Endothelial cell of umbilical vein (primary cell): ENCODE measurements around the gene KDSR. TPM values are rescaled to one million over a fixed set of nuclear protein-coding genes. Genes with fewer than 3 reads are reported as not detected.

Experiments used
- BruUV-seq: library from RNA; stranded (reverse); fragments of 400-500 nt; replicated peaks from 2 replicates; lab custom pipeline; 2021; lab: Mats Ljungman, UMichigan
- CTCF ChIA-PET: fragments of 300-600, 350-600 bp; sonication (Branson Sonifier 250); formaldehyde crosslinking; loops from one replicate; lab custom pipeline; 2021; ENCODE audit warnings: antibody characterized with exemption, inconsistent platforms; lab: Charles Lee
- POLR2A ChIA-PET: fragments of 300-600, 350-600 bp; sonication (Branson Sonifier 250); formaldehyde crosslinking; loops from one replicate; lab custom pipeline; 2021; ENCODE audit warnings: antibody characterized with exemption, inconsistent platforms; lab: Charles Lee
- DNase-seq: peaks from one replicate; pipeline ENCODE4 v3.0.0-alpha.2; 2011; ENCODE audit warnings: low read depth, low spot score
- FAIRE-seq: peaks from 2 replicates; lab custom pipeline; 2011; peaks lifted over from hg19 to GRCh38; lab: Jason Lieb, UNC
- H2AFZ ChIP-seq: 2 replicates; pipeline ENCODE4 v1.6.0; 2012; ENCODE audit warnings: low read depth, low read length, control low read depth, inconsistent platforms
- H3K27ac ChIP-seq: 2 replicates; pipeline ENCODE4 v1.5.1; 2011; ENCODE audit warnings: low read depth, mild to moderate bottlenecking, control low read depth, low read length, moderate library complexity; ENCODE audit not compliant: insufficient read depth
- H3K27me3 ChIP-seq, 2 experiments: 2 replicates each; pipeline versions ENCODE4 v1.6.0 to v1.6.1; 2011; ENCODE audit warnings: low read length in 2 of 2, mixed read lengths in 1 of 2; ENCODE audit not compliant: control insufficient read depth in 2 of 2, insufficient read depth in 2 of 2
- H3K36me3 ChIP-seq, 2 experiments: 2 replicates in 1 of 2; 3 replicates in 1 of 2; pipeline ENCODE4 v1.5.1; 2011; ENCODE audit warnings: low read length in 2 of 2, mild to moderate bottlenecking in 1 of 2, moderate library complexity in 1 of 2; ENCODE audit not compliant: control insufficient read depth in 2 of 2, insufficient read depth in 2 of 2; ENCODE audit errors: extremely low read depth in 1 of 2
- H3K4me1 ChIP-seq: 3 replicates; pipeline ENCODE4 v1.5.1; 2011; ENCODE audit warnings: mild to moderate bottlenecking, low read length; ENCODE audit not compliant: control insufficient read depth, insufficient read depth; ENCODE audit errors: extremely low read depth
- H3K4me2 ChIP-seq: 2 replicates; pipeline ENCODE4 v1.6.1; 2011; ENCODE audit warnings: low read length, control low read depth, mixed read lengths; ENCODE audit not compliant: insufficient read depth
- H3K4me3 ChIP-seq, 3 experiments: fragments of 200-600 bp in 1 of 3; sonication (generic), shearing (Covaris generic) in 1 of 3; replicated peaks in 1 of 3; 2 replicates each; pipeline ENCODE4 v1.5.1; 2011 to 2016; ENCODE audit warnings: control low read depth in 3 of 3, low read length in 3 of 3, mild to moderate bottlenecking in 2 of 3, inconsistent platforms in 1 of 3, low read depth in 1 of 3, moderate library complexity in 1 of 3; ENCODE audit not compliant: insufficient read depth in 1 of 3
- H3K79me2 ChIP-seq: 2 replicates; pipeline ENCODE4 v1.6.0; 2012; ENCODE audit warnings: low read length, inconsistent platforms; ENCODE audit not compliant: control insufficient read depth, insufficient read depth
- H3K9ac ChIP-seq: replicated peaks from 2 replicates; pipeline ENCODE3; 2011; ENCODE audit warnings: low read length, control low read depth; ENCODE audit not compliant: insufficient read depth; ENCODE audit errors: extremely low read depth
- H3K9me1 ChIP-seq: replicated peaks from 3 replicates; pipeline ENCODE4 v1.6.0; 2011; ENCODE audit warnings: mild to moderate bottlenecking, low read length; ENCODE audit not compliant: control insufficient read depth, insufficient read depth; ENCODE audit errors: extremely low read depth
- H3K9me3 ChIP-seq: replicated peaks from 2 replicates; pipeline ENCODE4 v1.5.1; 2012; ENCODE audit warnings: low read length, inconsistent platforms; ENCODE audit not compliant: control insufficient read depth, insufficient read depth
- H4K20me1 ChIP-seq: replicated peaks from 2 replicates; pipeline ENCODE3; 2011; ENCODE audit warnings: mild to moderate bottlenecking, low read length; ENCODE audit not compliant: control insufficient read depth, insufficient read depth; ENCODE audit errors: extremely low read depth
- EZH2 ChIP-seq: IDR thresholded peaks from 2 replicates; pipeline ENCODE4 v1.6.1; 2012; ENCODE audit warnings: borderline replicate concordance, low read depth, mild to moderate bottlenecking, moderate library complexity, low read length, inconsistent platforms; ENCODE audit not compliant: severe bottlenecking
- GATA2 ChIP-seq: IDR thresholded peaks from 2 replicates; pipeline ENCODE4 v1.7.0; 2011; ENCODE audit warnings: low read depth, mild to moderate bottlenecking, moderate library complexity, mixed read lengths, low read length; ENCODE audit not compliant: insufficient read length, insufficient read depth
- JUN ChIP-seq: IDR thresholded peaks from 2 replicates; pipeline ENCODE4 v1.6.1; 2011; ENCODE audit warnings: borderline replicate concordance, low read depth; ENCODE audit not compliant: insufficient read length, insufficient read depth
- POLR2A ChIP-seq: IDR thresholded peaks from 2 replicates; pipeline ENCODE4 v1.6.1; 2012; ENCODE audit warnings: low read depth, mild to moderate bottlenecking, control low read depth, low read length
- POLR2AphosphoS5 ChIP-seq: IDR thresholded peaks from 2 replicates; pipeline ENCODE4 v1.6.1; 2012; ENCODE audit warnings: low read depth, mild to moderate bottlenecking, control low read depth, low read length, moderate library complexity; ENCODE audit not compliant: insufficient read depth
- dilution Hi-C: fragments of 300-500 bp; cut with MboI; formaldehyde crosslinking; loops from one replicate; pipeline ENCODE4 v1.15.0; 2019; ENCODE audit warnings: low sequenced_read_pairs; ENCODE audit not compliant: extremely low pct_ligation_motif_present
- intact Hi-C: fragments of 100-400 bp; cut with micrococcal nuclease; formaldehyde crosslinking; loops from one replicate; pipeline ENCODE4 v1.10.0; 2022
- polyA plus RNA-seq, 4 experiments: library from polyadenylated mRNA; depleted of rRNA in 3 of 4; stranded (reverse) in 3 of 4; unstranded in 1 of 4; fragments of >200 nt; gene quantifications; 2 replicates each; pipeline versions ENCODE4 v1.2.1 to v1.2.3, GENCODE V29; 2011 to 2012; ENCODE audit warnings: missing spikeins in 1 of 4
- total RNA-seq: library from RNA; stranded (reverse); gene quantifications from 2 replicates; pipeline ENCODE4 v1.2.3, GENCODE V29; 2021
- TF ChIP-seq, protein P1 (sequence below), 2 donors: IDR thresholded peaks; 1 replicate in 1 of 2; 2 replicates in 1 of 2; pipeline ENCODE4 v1.5.1; 2011; ENCODE audit warnings: low read length in 2 of 2, mild to moderate bottlenecking in 2 of 2, moderate library complexity in 2 of 2, control low read depth in 1 of 2, inconsistent platforms in 1 of 2, low read depth in 1 of 2; ENCODE audit not compliant: insufficient read depth in 1 of 2; ENCODE audit errors: extremely low read depth in 1 of 2

KDSR gene
- total and polyA plus RNA-seq, 2 donors (not counting 3 experiments of a cell fraction or from before 2014, with no cell fraction given), result 17.1 to 43.1 TPM

DNA sequence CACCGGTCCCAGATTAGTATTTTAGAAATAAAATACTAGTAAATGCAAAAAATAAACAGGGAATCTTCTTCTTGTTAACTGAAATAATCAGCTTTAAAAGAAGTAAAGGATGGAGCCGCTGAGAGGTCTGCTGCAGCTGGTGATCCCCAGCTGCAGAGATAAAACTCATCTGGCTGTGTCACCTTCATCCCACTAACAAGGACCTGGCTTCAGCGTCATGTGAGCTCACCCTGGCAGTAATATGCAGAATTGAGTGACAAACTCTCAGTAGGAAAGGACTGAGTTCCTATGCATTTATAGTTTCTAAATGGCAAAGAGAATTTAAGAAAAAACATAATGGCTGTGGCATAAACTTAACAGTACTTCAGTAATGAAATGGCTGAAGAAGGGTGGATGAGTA is 27.9 kb upstream of the KDSR start:
- Histone ChIP-seq H3K9me1 (no peaks in the 10 kb centered on the region), H3K27me3 (no peaks in the 10 kb centered on the region), H3K4me2 (no peak overlapping the region), H3K9me3 (no peaks in the 10 kb centered on the region), H3K79me2 (no peaks in the 10 kb centered on the region), H3K4me1 (no peaks in the 10 kb centered on the region), H2AFZ (no peak overlapping the region), H3K4me3 (no peak overlapping the region), H3K36me3 (peaks cover 4 to 14% of the 10 kb centered on the region in 2 experiments), H3K27ac (no peak overlapping the region), H3K9ac (no peak overlapping the region), H4K20me1 (no peaks in the 10 kb centered on the region)
- DNase-seq (no peak), FAIRE-seq (no peak)
- POLR2A ChIA-PET, result no interaction called here
- dilution Hi-C loops (no loop called here), intact Hi-C loops (no loop called here)
- no TSS peak for BruUV-seq
- CTCF ChIA-PET, result interaction anchor here (1.2 to 1.3 kb wide), 2 partner anchors 10 to 22 kb away, joined by 3 to 4 read pairs; no protein-coding TSS in a partner anchor
- TF ChIP-seq POLR2A (no peak), GATA2 (no peak), JUN (no peak), EZH2 (no peak), POLR2AphosphoS5 (no peak)
- TF ChIP-seq, protein P1, sequence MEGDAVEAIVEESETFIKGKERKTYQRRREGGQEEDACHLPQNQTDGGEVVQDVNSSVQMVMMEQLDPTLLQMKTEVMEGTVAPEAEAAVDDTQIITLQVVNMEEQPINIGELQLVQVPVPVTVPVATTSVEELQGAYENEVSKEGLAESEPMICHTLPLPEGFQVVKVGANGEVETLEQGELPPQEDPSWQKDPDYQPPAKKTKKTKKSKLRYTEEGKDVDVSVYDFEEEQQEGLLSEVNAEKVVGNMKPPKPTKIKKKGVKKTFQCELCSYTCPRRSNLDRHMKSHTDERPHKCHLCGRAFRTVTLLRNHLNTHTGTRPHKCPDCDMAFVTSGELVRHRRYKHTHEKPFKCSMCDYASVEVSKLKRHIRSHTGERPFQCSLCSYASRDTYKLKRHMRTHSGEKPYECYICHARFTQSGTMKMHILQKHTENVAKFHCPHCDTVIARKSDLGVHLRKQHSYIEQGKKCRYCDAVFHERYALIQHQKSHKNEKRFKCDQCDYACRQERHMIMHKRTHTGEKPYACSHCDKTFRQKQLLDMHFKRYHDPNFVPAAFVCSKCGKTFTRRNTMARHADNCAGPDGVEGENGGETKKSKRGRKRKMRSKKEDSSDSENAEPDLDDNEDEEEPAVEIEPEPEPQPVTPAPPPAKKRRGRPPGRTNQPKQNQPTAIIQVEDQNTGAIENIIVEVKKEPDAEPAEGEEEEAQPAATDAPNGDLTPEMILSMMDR (IDR thresholded peaks at IDR 0.05; ENCODE audit: extremely low read depth in 1 of 2, insufficient read depth in 1 of 2, low read depth in 1 of 2, low read length in 2 of 2), result no peak
